Motor neuron (in vitro differentiated cells): ENCODE measurements around the gene TPSB2. TPM values are rescaled to one million over a fixed set of nuclear protein-coding genes. Genes with fewer than 3 reads are reported as not detected.
"Not testable (repeated sequence)": the region's sequence is repeated elsewhere in the genome, so short reads cannot be mapped to it uniquely, and the experiment has no call there.

ENCODE experiments used
- ATAC-seq, 8 experiments: fragments of 200-7000 bp; cut with Tn5 transposase; replicated peaks in 6 of 8; 2 replicates each; pipeline ENCODE4 v1.8.0; 2021; ENCODE audit warnings: mild to moderate bottlenecking in 8 of 8, moderate library complexity in 8 of 8
- H3K27ac ChIP-seq, 2 donors: fragments of 250-450 bp; sonication (Bioruptor Pico); 2 replicates each; pipeline ENCODE4 v1.9.0; 2021; ENCODE audit warnings: antibody characterized with exemption in 2 of 2, mild to moderate bottlenecking in 2 of 2, moderate library complexity in 1 of 2
- H3K4me1 ChIP-seq, 2 donors: fragments of 250-450 bp; sonication (Bioruptor Pico); replicated peaks in 1 of 2; 2 replicates each; pipeline ENCODE4 v1.6.1; 2021; ENCODE audit warnings: antibody characterized with exemption in 2 of 2, mild to moderate bottlenecking in 2 of 2, moderate library complexity in 1 of 2
- H3K4me3 ChIP-seq, 5 donors: fragments of 250-450 bp; sonication (Bioruptor Pico); 2 replicates each; pipeline ENCODE4 v1.9.0; 2021; ENCODE audit warnings: antibody characterized with exemption in 5 of 5, mild to moderate bottlenecking in 5 of 5, moderate library complexity in 4 of 5
- WGBS, 10 experiments: fragments of 450-650 bp; shearing (Covaris generic); methylation state at CpG; one replicate each; pipeline ENCODE4 v1.0.0; 2022; 5-methylcytosine and 5-hydroxymethylcytosine counted together
- in situ Hi-C, 9 experiments: fragments of 400-800 bp; cut with MboI; loops; one replicate each; pipeline ENCODE4 v1.15.0; 2021; ENCODE audit warnings: low sequenced_read_pairs in 9 of 9, low pct_unique_long_range_greater_than_20kb in 2 of 9; ENCODE audit not compliant: unreplicated experiment in 9 of 9
- total RNA-seq, 8 experiments: library from RNA; unstranded; fragments of 300-600 nt; gene quantifications; 2 replicates each; pipeline versions ENCODE4 v1.2.3 to v1.2.4, GENCODE V29; 2022

Gene TPSB2
- total RNA-seq, 8 experiments from 2014 or later: 0.25 to 0.62 (median 0.51) TPM; not detected in 5

GRCh38 chr16:1226692-1227091, 3.3 kb downstream of the TPSB2 start:
- ATAC-seq, H3K4me1 ChIP-seq, in situ Hi-C loops, H3K4me3 ChIP-seq, H3K27ac ChIP-seq: not testable (repeated sequence)
- no CpG with 5 or more reads among the region's 14 CpGs for WGBS, 10 experiments

GRCh38 chr16:1225728-1226311, 4.2 kb downstream of the TPSB2 start:
- in situ Hi-C loops, H3K4me3 ChIP-seq, H3K27ac ChIP-seq, H3K4me1 ChIP-seq: not testable (repeated sequence)
- 0% methylated on average over 2 of the region's 24 CpGs; no CpG with 5 or more reads in 9 of the 10 experiments for WGBS, 10 experiments
- peak in 5 of 8 experiments; percentile 3 to 40 (median 20) for ATAC-seq

- in situ Hi-C loops: no loop called here
- no peaks in the 10 kb centered on the region for H3K4me1 ChIP-seq
- ATAC-seq: no peak
- H3K27ac ChIP-seq: no peak within 1 kb of the TSS
- WGBS, 10 experiments: 86% methylated on average over 1 of the region's 10 CpGs; no CpG with 5 or more reads in 9 of the 10 experiments
- H3K4me3 ChIP-seq: no peak within 1 kb of the TSS
Observed at GRCh38 chr16:1225051-1225451, 4.9 kb downstream of the TPSB2 start, which contains the start of gene TPSG1. TSS of gene TPSG1 (minus strand) at chr16:1225268. CDS start at chr16:1225252, 16 bp downstream.

GRCh38 chr16:1224558-1224957, 5.4 kb downstream of the TPSB2 start:
- no peak overlapping the region for H3K27ac ChIP-seq
- no peaks in the 10 kb centered on the region for H3K4me1 ChIP-seq
- in situ Hi-C loops: no loop called here
- 44% methylated on average over 2 of the region's 9 CpGs; no CpG with 5 or more reads in 9 of the 10 experiments for WGBS, 10 experiments
- ATAC-seq: peak in 2 of 8 experiments; percentile 2 to 21
- no peak overlapping the region for H3K4me3 ChIP-seq

- Histone ChIP-seq H3K4me1 (no peaks in the 10 kb centered on the region), H3K4me3 (no peak overlapping the region), H3K27ac (no peak overlapping the region)
- WGBS, 10 experiments: 60 to 92% (median 80%) methylated on average over 1 to 8 of the region's 38 CpGs; no CpG with 5 or more reads in 5 of the 10 experiments
- in situ Hi-C loops: no loop called here
- no peak for ATAC-seq
Observed at GRCh38 chr16:1223355-1224214, 6.4 kb downstream of the TPSB2 start.

GRCh38 chr16:1222553-1223354, 7.2 kb downstream of the TPSB2 start:
- 50 to 92% (median 58%) methylated on average over 1 to 6 of the region's 25 CpGs; no CpG with 5 or more reads in 6 of the 10 experiments for WGBS, 10 experiments
- Histone ChIP-seq H3K4me1 (no peaks in the 10 kb centered on the region), H3K4me3 (no peak overlapping the region), H3K27ac (no peak overlapping the region)
- peak in 1 of 8 experiments; percentile 9 for ATAC-seq
- in situ Hi-C loops: no loop called here

GRCh38 chr16:1221628-1222552, 8.1 kb downstream of the TPSB2 start:
- no peak overlapping the region for H3K27ac ChIP-seq
- peak in 1 of 8 experiments; percentile 65 for ATAC-seq
- H3K4me1 ChIP-seq: no peaks in the 10 kb centered on the region
- WGBS, 10 experiments: 20 to 98% (median 60%) methylated on average over 1 to 17 of the region's 40 CpGs; no CpG with 5 or more reads in 5 of the 10 experiments
- in situ Hi-C loops: no loop called here
- H3K4me3 ChIP-seq: no peak overlapping the region

- peak in 1 of 8 experiments; percentile 22 for ATAC-seq
- 33 to 100% (median 95%) methylated on average over 3 to 23 of the region's 48 CpGs; no CpG with 5 or more reads in 6 of the 10 experiments for WGBS, 10 experiments
- Histone ChIP-seq H3K4me1 (no peaks in the 10 kb centered on the region), H3K27ac (no peak overlapping the region), H3K4me3 (no peak overlapping the region)
- in situ Hi-C loops: no loop called here
Observed at GRCh38 chr16:1220841-1221627, 8.9 kb downstream of the TPSB2 start.

- no peak overlapping the region for H3K27ac ChIP-seq
- 93 to 100% (median 97%) methylated on average over 6 to 20 of the region's 55 CpGs; no CpG with 5 or more reads in 7 of the 10 experiments for WGBS, 10 experiments
- H3K4me3 ChIP-seq: no peak overlapping the region
- peak in 1 of 8 experiments; percentile 3 for ATAC-seq
- H3K4me1 ChIP-seq: no peaks in the 10 kb centered on the region
- in situ Hi-C loops: no loop called here
Observed at GRCh38 chr16:1220098-1220728, 9.8 kb downstream of the TPSB2 start.

GRCh38 chr16:1218930-1219611, 10.9 kb downstream of the TPSB2 start:
- WGBS, 10 experiments: 80 to 98% methylated on average over 2 to 9 of the region's 24 CpGs; no CpG with 5 or more reads in 8 of the 10 experiments

More at GRCh38 chr16:1218930-1219611, 10.9 kb downstream of the TPSB2 start:
- no peak for ATAC-seq
- in situ Hi-C loops: no loop called here
- Histone ChIP-seq H3K27ac (no peak overlapping the region), H3K4me1 (no peaks in the 10 kb centered on the region), H3K4me3 (no peak overlapping the region)
